ENCODE data around the gene UGT1A10.

Gene UGT1A10

GRCh38 chr2:233795735-233796171 lies 159.5 kb downstream of the UGT1A10 start:
- no peak for TF ChIP-seq CTCF (IDR thresholded peaks at IDR 0.05)
- TF ChIP-seq ZFX (IDR thresholded peaks at IDR 0.05; ENCODE audit: borderline replicate concordance): no peak
- no peak overlapping the region for H3K27ac ChIP-seq

- TF ChIP-seq ZFX (IDR thresholded peaks at IDR 0.05; ENCODE audit: borderline replicate concordance) (no peak), CTCF (IDR thresholded peaks at IDR 0.05) (no peak)
Measured at GRCh38 chr2:233796254-233796653, 160.0 kb downstream of the UGT1A10 start.

GRCh38 chr2:233798335-233799086 lies 162.3 kb downstream of the UGT1A10 start:
- TF ChIP-seq ZFX (IDR thresholded peaks at IDR 0.05; ENCODE audit: borderline replicate concordance) (no peak), CTCF (IDR thresholded peaks at IDR 0.05) (no peak)
- H3K27ac ChIP-seq: no peak overlapping the region

More at GRCh38 chr2:233796254-233796653, 160.0 kb downstream of the UGT1A10 start:
- H3K27ac ChIP-seq: no peak overlapping the region

GRCh38 chr2:233799087-233799665 lies 162.9 kb downstream of the UGT1A10 start:
- TF ChIP-seq ZFX (IDR thresholded peaks at IDR 0.05; ENCODE audit: borderline replicate concordance): no peak
- no peak overlapping the region for H3K27ac ChIP-seq

- TF ChIP-seq CTCF (IDR thresholded peaks at IDR 0.05) (no peak), ZFX (IDR thresholded peaks at IDR 0.05; ENCODE audit: borderline replicate concordance) (no peak)
- H3K27ac ChIP-seq: no peak overlapping the region
Measured at GRCh38 chr2:233799716-233800115, 163.5 kb downstream of the UGT1A10 start.

- no peak overlapping the region for H3K27ac ChIP-seq
- TF ChIP-seq CTCF (IDR thresholded peaks at IDR 0.05) (no peak), ZFX (IDR thresholded peaks at IDR 0.05; ENCODE audit: borderline replicate concordance) (no peak)
Measured at GRCh38 chr2:233800208-233800607, 164.0 kb downstream of the UGT1A10 start.

GRCh38 chr2:233801357-233802131 lies 165.3 kb downstream of the UGT1A10 start:
- TF ChIP-seq CTCF (IDR thresholded peaks at IDR 0.05) (no peak), ZFX (IDR thresholded peaks at IDR 0.05; ENCODE audit: borderline replicate concordance) (no peak)
- H3K27ac ChIP-seq: no peak overlapping the region
